HG03378 (cell line): Measurements from ENCODE around the gene TACC2.

ENCODE experiments used
- ATAC-seq: cut with Tn5 transposase; IDR thresholded peaks from one replicate; pipeline ENCODE4 v1.9.1; 2021; ENCODE audit warnings: mild to moderate bottlenecking, moderate library complexity; ENCODE audit not compliant: unreplicated experiment

TACC2 gene

GRCh38 chr10:122288262-122288661, 299.3 kb downstream of the TACC2 start:
- ATAC-seq: no peak

GRCh38 chr10:122288917-122289316, 300.0 kb downstream of the TACC2 start:
- ATAC-seq: no peak

- ATAC-seq: no peak
Measured at GRCh38 chr10:122290334-122290733, 301.4 kb downstream of the TACC2 start.

- ATAC-seq: no peak
Measured at GRCh38 chr10:122290833-122291532, 302.0 kb downstream of the TACC2 start.

GRCh38 chr10:122291739-122292138, 302.8 kb downstream of the TACC2 start:
- no peak for ATAC-seq

- no peak for ATAC-seq
Measured at GRCh38 chr10:122292376-122292775, 303.4 kb downstream of the TACC2 start.

- ATAC-seq: no peak
Measured at GRCh38 chr10:122293156-122293960, 304.4 kb downstream of the TACC2 start.

- ATAC-seq: no peak
Measured at GRCh38 chr10:122293961-122294380, 305.0 kb downstream of the TACC2 start.

GRCh38 chr10:122294511-122295450, 305.8 kb downstream of the TACC2 start:
- ATAC-seq: no peak

GRCh38 chr10:122295451-122295809, 306.5 kb downstream of the TACC2 start:
- ATAC-seq: no peak

- ATAC-seq: no peak
Measured at GRCh38 chr10:122296363-122297120, 307.6 kb downstream of the TACC2 start.

- ATAC-seq: no peak
Measured at GRCh38 chr10:122297583-122297982, 308.6 kb downstream of the TACC2 start.

GRCh38 chr10:122298206-122298597, 309.2 kb downstream of the TACC2 start:
- no peak for ATAC-seq

GRCh38 chr10:122298598-122299301, 309.8 kb downstream of the TACC2 start:
- ATAC-seq: no peak

- no peak for ATAC-seq
Measured at GRCh38 chr10:122299423-122300075, 310.6 kb downstream of the TACC2 start.

- no peak for ATAC-seq
Measured at GRCh38 chr10:122301055-122301810, 312.3 kb downstream of the TACC2 start.

- ATAC-seq: no peak
Measured at GRCh38 chr10:122301811-122302115, 312.8 kb downstream of the TACC2 start.

- ATAC-seq: no peak
Measured at GRCh38 chr10:122302315-122302714, 313.4 kb downstream of the TACC2 start.
